Testis (tissue), 3 donors: ENCODE measurements around the gene CELA1. TPM values are rescaled to one million over a fixed set of nuclear protein-coding genes. Genes with fewer than 3 reads are reported as not detected.
"Not testable (repeated sequence)": the region's sequence is repeated elsewhere in the genome, so short reads cannot be mapped to it uniquely, and the experiment has no call there.

Experiments
- DNase-seq: peaks from one replicate; pipeline ENCODE4 v3.0.0-alpha.2; 2019
- H3K27ac ChIP-seq, 2 donors: fragments of 200-600 bp; sonication (generic); one replicate each; pipeline ENCODE4 v1.5.1; 2019
- H3K27me3 ChIP-seq: fragments of 200-600 bp; sonication (generic); one replicate; pipeline ENCODE4 v1.5.1; 2019
- H3K36me3 ChIP-seq: fragments of 200-600 bp; sonication (generic); one replicate; pipeline ENCODE4 v1.5.1; 2017; ENCODE audit warnings: low read depth; ENCODE audit errors: missing control alignments
- H3K4me1 ChIP-seq: fragments of 200-600 bp; sonication (generic); one replicate; pipeline ENCODE4 v1.5.1; 2019
- H3K4me3 ChIP-seq, 2 donors: fragments of 200-600 bp; sonication (generic); one replicate each; pipeline ENCODE4 v1.5.1; 2017 to 2019
- H3K9me3 ChIP-seq: fragments of 200-600 bp; sonication (generic); one replicate; pipeline ENCODE4 v1.5.1; 2017
- POLR2A ChIP-seq: fragments of 450-650 bp; IDR thresholded peaks from one replicate; pipeline ENCODE4 v1.6.1; 2017; ENCODE audit warnings: antibody characterized with exemption, mild to moderate bottlenecking, moderate library complexity
- WGBS, 2 donors: methylation state at CpG; one replicate each; pipeline ENCODE4 v1.1.5; 2018; 5-methylcytosine and 5-hydroxymethylcytosine counted together
- intact Hi-C: fragments of 100-400 bp; cut with DNase I; formaldehyde crosslinking; loops from one replicate; pipeline ENCODE4 v1.15.1; 2023; ENCODE audit warnings: low total_unique reads
- polyA plus RNA-seq: library from polyadenylated mRNA; stranded (reverse); fragments of 350-450 nt; fragmentation: Illumina TruSeq; extraction: RNeasy Lipid Tissue Mini Kit (QIAGEN cat#74804); gene quantifications from one replicate; pipeline ENCODE4 v1.2.3, GENCODE V29; 2014; ENCODE audit warnings: low read depth, low replicate concordance; ENCODE audit not compliant: insufficient read depth
- total RNA-seq, 2 donors: library from RNA; depleted of rRNA; stranded (reverse); fragments of >200 nt; gene quantifications; one replicate each; pipeline ENCODE4 v1.2.3, GENCODE V29; 2016
- TF ChIP-seq, protein P1 (sequence below), 3 experiments: fragments of 450-650 bp in 2 of 3; fragments of 200-600 bp in 1 of 3; sonication (generic) in 1 of 3; IDR thresholded peaks; one replicate each; pipeline ENCODE4 v1.5.1; 2016 to 2019; ENCODE audit warnings: antibody characterized with exemption in 3 of 3, mild to moderate bottlenecking in 2 of 3, moderate library complexity in 1 of 3

Gene CELA1
- total and polyA plus RNA-seq, 3 donors from 2014 or later = 0.50 TPM; not detected in 2

DNA sequence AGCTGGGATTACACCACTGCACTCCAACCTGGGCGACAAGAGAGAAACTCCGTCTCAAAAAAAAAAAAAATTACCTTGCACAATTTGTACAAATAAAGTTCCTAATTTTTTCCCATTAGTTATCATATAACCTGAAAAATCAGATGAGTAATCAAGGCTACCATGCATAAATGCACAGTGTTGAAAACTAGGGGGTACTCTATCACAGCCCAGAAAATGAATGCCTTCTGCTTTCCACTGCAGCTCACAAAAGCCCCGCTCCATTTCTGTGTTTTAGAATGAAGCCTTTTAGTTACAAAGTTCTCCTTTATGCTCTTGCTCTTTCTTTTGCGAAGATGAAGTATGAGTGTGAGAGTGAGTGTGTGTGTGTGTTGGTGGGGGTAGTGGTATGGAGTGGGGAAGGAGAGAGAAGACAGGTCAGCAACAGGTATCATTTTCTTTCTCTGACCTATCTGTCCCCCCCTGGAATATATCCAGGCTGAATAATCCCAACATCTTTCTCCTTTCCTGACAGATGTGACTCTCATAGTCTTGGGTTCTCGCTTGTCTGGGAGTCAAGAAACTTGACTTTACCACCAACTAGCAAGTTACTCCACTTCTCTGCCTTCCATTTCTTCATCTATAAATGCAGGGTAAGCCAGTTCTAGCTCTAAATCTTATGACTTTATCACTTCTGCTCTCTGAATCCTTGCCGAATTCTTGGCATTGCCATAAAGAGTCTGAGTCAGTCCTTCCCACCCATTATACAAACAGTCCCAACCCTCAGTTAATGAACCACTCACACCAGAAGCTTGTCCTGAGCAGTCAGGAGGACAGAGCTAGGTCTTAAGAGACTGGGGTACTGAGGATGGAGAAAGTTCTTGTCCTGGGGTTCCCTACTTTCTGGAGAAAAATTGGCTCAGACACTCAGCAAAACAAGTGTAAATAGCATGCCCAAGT is 38.6 kb downstream of the CELA1 start:
- Histone ChIP-seq H3K9me3 (no peaks in the 10 kb centered on the region), H3K27me3 (no peaks in the 10 kb centered on the region), H3K27ac (no peak overlapping the region), H3K36me3 (no peaks in the 10 kb centered on the region), H3K4me1 (no peaks in the 10 kb centered on the region), H3K4me3 (no peak overlapping the region)
- WGBS, 2 donors = 79 to 80% methylated on average over 6 of the region's 6 CpGs
- no peak for DNase-seq
- TF ChIP-seq, protein P1, sequence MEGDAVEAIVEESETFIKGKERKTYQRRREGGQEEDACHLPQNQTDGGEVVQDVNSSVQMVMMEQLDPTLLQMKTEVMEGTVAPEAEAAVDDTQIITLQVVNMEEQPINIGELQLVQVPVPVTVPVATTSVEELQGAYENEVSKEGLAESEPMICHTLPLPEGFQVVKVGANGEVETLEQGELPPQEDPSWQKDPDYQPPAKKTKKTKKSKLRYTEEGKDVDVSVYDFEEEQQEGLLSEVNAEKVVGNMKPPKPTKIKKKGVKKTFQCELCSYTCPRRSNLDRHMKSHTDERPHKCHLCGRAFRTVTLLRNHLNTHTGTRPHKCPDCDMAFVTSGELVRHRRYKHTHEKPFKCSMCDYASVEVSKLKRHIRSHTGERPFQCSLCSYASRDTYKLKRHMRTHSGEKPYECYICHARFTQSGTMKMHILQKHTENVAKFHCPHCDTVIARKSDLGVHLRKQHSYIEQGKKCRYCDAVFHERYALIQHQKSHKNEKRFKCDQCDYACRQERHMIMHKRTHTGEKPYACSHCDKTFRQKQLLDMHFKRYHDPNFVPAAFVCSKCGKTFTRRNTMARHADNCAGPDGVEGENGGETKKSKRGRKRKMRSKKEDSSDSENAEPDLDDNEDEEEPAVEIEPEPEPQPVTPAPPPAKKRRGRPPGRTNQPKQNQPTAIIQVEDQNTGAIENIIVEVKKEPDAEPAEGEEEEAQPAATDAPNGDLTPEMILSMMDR (IDR thresholded peaks at IDR 0.05) = no peak
- TF ChIP-seq POLR2A = no peak
- intact Hi-C loops = no loop called here

GRCh38 chr12:51306507-51306906 is 40.0 kb downstream of the CELA1 start:
- 81 to 94% methylated on average over 5 of the region's 5 CpGs for WGBS, 2 donors

DNA sequence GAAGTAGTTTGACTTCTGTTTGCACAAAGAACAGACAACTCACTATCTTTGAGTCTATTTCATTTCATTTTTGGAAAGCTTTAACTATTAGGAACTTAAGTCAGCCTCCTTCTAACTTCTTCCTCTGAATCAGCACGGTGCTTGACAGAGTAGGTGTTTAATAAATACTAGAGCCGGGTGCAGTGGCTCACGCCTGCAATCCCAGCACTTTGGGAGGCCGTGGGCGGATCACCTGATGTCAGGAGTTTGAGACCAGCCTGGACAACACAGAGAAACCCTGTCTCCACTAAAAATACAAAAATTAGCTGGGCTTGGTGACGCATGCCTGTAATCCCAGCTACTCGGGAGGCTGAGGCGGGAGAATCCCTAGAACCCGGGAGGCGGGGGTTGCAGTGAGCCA is 45.7 kb downstream of the CELA1 start:
- H3K27ac ChIP-seq, H3K27me3 ChIP-seq, intact Hi-C loops, H3K4me1 ChIP-seq, H3K9me3 ChIP-seq, DNase-seq, H3K36me3 ChIP-seq, H3K4me3 ChIP-seq: not testable (repeated sequence)
- 79 to 87% methylated on average over 10 of the region's 10 CpGs for WGBS, 2 donors

More at GRCh38 chr12:51306507-51306906, 40.0 kb downstream of the CELA1 start:
- Histone ChIP-seq H3K4me1 (no peaks in the 10 kb centered on the region), H3K36me3 (no peaks in the 10 kb centered on the region), H3K9me3 (no peaks in the 10 kb centered on the region), H3K27ac (no peak overlapping the region), H3K4me3 (no peak overlapping the region), H3K27me3 (no peaks in the 10 kb centered on the region)
- TF ChIP-seq POLR2A = no peak
- TF ChIP-seq, protein P1 (IDR thresholded peaks at IDR 0.05) = no peak
- intact Hi-C loops = no loop called here
- DNase-seq = no peak

DNA sequence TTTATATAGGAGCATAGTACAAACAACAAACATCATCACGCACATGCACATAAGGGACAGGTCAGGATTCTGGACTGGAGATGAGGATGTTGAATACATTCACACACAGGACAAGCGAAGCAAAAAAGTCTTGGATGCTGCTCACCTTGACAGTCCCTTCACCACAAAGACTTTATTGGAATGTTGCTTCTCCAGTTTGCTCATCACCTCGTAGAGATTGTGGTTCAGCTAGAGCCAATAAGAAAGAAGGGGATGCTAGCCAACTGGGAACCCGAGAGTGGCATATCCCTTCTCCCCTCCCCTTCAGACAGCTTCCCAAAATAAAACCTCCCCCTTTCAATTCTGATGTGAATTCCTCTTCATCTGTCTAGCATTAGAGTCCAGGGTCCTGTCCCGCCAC is 50.8 kb downstream of the CELA1 start:
- intact Hi-C loops = no loop called here
- no peaks in the 10 kb centered on the region for H3K9me3 ChIP-seq

DNA sequence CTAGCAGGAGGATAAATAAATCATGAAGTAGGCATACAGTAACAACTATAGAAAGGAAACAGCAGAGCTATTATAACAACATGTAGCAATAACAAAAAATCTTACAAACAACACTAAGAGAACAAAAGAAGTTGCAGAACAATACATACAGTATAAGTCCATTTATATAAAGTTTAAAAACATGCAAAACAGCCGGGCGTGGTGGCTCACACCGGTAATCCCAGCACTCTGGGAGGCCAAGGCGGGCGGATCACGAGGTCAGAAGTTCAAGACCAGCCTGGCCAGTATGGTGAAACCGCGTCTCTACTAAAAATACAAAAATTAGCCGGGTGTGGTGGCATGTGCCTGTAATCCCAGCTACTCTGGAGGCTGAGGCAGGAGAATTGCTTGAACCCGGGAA is 52.4 kb downstream of the CELA1 start:
- H3K4me3 ChIP-seq, intact Hi-C loops: not testable (repeated sequence)
- 88 to 91% methylated on average over 10 of the region's 10 CpGs for WGBS, 2 donors

More for the DNA sequence above, 50.8 kb downstream of the CELA1 start:
- H3K4me1 ChIP-seq = no peaks in the 10 kb centered on the region
- WGBS, 2 donors = 69 to 72% methylated on average over 5 of the region's 5 CpGs
- DNase-seq = no peak
- H3K27ac ChIP-seq = no peak overlapping the region
- no peaks in the 10 kb centered on the region for H3K27me3 ChIP-seq
- no peak overlapping the region for H3K4me3 ChIP-seq
- no peak for TF ChIP-seq POLR2A
- TF ChIP-seq, protein P1 (IDR thresholded peaks at IDR 0.05) = no peak
- no peaks in the 10 kb centered on the region for H3K36me3 ChIP-seq

DNA sequence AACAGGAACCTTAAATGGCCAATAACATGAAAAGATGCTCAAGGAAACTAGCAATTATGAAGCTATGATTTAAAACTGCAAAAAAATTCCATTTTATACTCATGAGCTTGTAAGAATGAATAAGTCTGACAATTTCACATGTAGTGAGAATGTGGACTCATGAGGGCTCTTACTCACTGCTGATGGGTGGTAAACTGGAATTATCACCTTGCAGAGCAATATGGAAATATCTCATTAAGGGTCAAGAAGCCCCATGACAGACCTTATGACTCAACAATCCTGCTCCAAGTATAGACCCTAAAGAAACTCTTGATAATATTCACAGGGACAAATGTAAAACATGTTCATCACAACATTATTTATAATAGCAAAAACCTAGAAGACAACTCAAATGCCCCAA is 52.8 kb downstream of the CELA1 start:
- no peaks in the 10 kb centered on the region for H3K36me3 ChIP-seq
- intact Hi-C loops = no loop called here
- H3K9me3 ChIP-seq = no peaks in the 10 kb centered on the region
- no peak for DNase-seq
- H3K4me1 ChIP-seq = no peaks in the 10 kb centered on the region
- TF ChIP-seq, protein P1 (IDR thresholded peaks at IDR 0.05) = no peak
- no peak for TF ChIP-seq POLR2A
- H3K4me3 ChIP-seq = no peak overlapping the region
- H3K27ac ChIP-seq = no peak overlapping the region
- H3K27me3 ChIP-seq = no peaks in the 10 kb centered on the region

More for the DNA sequence above, 52.4 kb downstream of the CELA1 start:
- H3K4me1 ChIP-seq, H3K27me3 ChIP-seq, DNase-seq, H3K9me3 ChIP-seq, H3K36me3 ChIP-seq, H3K27ac ChIP-seq: not testable (repeated sequence)

DNA sequence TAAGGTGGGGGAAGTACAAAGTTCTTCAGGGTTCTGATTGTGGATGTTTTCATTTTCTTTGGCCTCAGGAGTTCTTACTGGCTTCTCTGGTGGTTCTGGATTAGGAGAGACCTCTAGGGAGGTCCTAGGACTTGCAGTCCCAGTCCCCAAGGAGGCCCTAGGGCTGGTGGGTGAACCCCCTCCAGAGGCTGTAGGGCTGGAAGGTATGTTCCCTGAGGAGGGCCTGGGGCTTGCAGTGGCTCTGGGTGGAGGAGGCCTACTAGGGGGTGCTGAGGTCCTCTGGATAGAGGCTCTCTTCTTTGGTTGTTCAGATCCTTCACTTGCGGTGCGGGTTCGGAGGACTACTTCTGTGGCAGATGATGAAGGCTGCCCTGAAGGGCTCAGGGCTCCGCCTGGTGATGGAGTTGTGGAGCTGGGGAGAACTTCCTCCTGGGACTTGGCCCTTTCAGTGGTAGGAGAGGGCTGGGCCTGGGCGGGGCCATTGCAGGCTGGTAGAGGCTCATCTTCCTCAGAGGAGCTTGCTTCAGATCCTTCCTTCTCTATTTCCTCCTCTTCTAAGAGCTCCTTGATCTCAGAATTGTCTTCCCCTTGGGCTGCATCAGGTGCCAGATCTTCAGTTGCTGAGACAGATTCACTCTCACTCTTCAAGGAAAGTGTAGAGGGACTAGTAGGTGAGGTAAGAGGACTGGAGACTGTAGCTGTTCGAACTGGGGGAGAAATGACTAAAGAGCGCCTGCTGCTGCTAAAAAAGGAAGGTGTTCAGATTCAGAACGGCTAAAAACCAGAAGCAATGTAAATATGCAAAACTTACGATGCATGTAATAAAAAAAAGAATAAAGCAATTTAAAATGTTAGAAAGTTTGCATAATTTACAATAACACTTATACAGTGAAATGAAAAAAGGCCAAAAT is 54.6 kb downstream of the CELA1 start:
- 80 to 88% methylated on average over 5 to 9 of the region's 9 CpGs for WGBS, 2 donors
- DNase-seq = peak; percentile 16
- H3K27me3 ChIP-seq, H3K9me3 ChIP-seq, H3K36me3 ChIP-seq, H3K4me1 ChIP-seq, H3K27ac ChIP-seq, intact Hi-C loops, H3K4me3 ChIP-seq: not testable (repeated sequence)
